Glutamatergic neuron (in vitro differentiated cells): ENCODE results near the gene GALNT3. TPM values are rescaled to one million over a fixed set of nuclear protein-coding genes. Genes with fewer than 3 reads are reported as not detected.

Experiments
- DNase-seq: peaks from one replicate; pipeline ENCODE4 v3.0.0; 2022
- H3K27ac Mint-ChIP-seq: one replicate; pipeline ENCODE4 v1.8.0; 2020; ENCODE audit warnings: mild to moderate bottlenecking, mixed read lengths, inconsistent platforms; ENCODE audit not compliant: unreplicated experiment
- H3K27me3 Mint-ChIP-seq: one replicate; pipeline ENCODE4 v1.8.0; 2020; ENCODE audit warnings: mild to moderate bottlenecking, moderate library complexity, mixed read lengths, inconsistent platforms; ENCODE audit not compliant: unreplicated experiment
- H3K36me3 Mint-ChIP-seq: one replicate; pipeline ENCODE4 v1.8.0; 2020; ENCODE audit warnings: mild to moderate bottlenecking, mixed read lengths, inconsistent platforms; ENCODE audit not compliant: unreplicated experiment
- H3K4me1 Mint-ChIP-seq: one replicate; pipeline ENCODE4 v1.8.0; 2020; ENCODE audit warnings: mild to moderate bottlenecking, low read depth, mixed read lengths, inconsistent platforms; ENCODE audit not compliant: unreplicated experiment
- H3K4me3 Mint-ChIP-seq: one replicate; pipeline ENCODE4 v1.8.0; 2020; ENCODE audit warnings: mild to moderate bottlenecking, mixed read lengths, inconsistent platforms; ENCODE audit not compliant: unreplicated experiment
- H3K9me3 Mint-ChIP-seq: one replicate; pipeline ENCODE4 v1.8.0; 2020; ENCODE audit warnings: mild to moderate bottlenecking, moderate library complexity, mixed read lengths, inconsistent platforms; ENCODE audit not compliant: unreplicated experiment
- CTCF ChIP-seq: fragments of 200-600 bp; sonication (generic); IDR thresholded peaks from one replicate; pipeline ENCODE4 v1.5.0; 2021; ENCODE audit not compliant: partially characterized antibody, unreplicated experiment
- total RNA-seq: library from RNA; stranded (reverse); fragmentation: NEBNext Ultra II Directional; extraction: Animal tissue kit (Norgen Biotek cat#: 25700); gene quantifications from one replicate; pipeline ENCODE4 v1.2.1, GENCODE V29; 2021; ENCODE audit not compliant: unreplicated experiment

The GALNT3 gene
- total RNA-seq, 1 donor from 2014 or later = 1.3 TPM

- no peak for TF ChIP-seq CTCF
- peaks cover 4% of the 10 kb centered on the region for H3K9me3 Mint-ChIP-seq
- H3K4me3 Mint-ChIP-seq = no peak overlapping the region
- peaks cover 5% of the 10 kb centered on the region for H3K27me3 Mint-ChIP-seq
- no peaks in the 10 kb centered on the region for H3K36me3 Mint-ChIP-seq
- H3K27ac Mint-ChIP-seq = no peak overlapping the region
- H3K4me1 Mint-ChIP-seq = peaks cover 5% of the 10 kb centered on the region
- DNase-seq = no peak
Observed at GRCh38 chr2:165796129-165796528, 2.1 kb upstream of the GALNT3 start.

- peaks cover 5% of the 10 kb centered on the region for H3K27me3 Mint-ChIP-seq
- H3K4me1 Mint-ChIP-seq = peaks cover 5% of the 10 kb centered on the region
- DNase-seq = no peak
- no peak for TF ChIP-seq CTCF
- H3K9me3 Mint-ChIP-seq = peaks cover 4% of the 10 kb centered on the region
- no peaks in the 10 kb centered on the region for H3K36me3 Mint-ChIP-seq
- no peak overlapping the region for H3K27ac Mint-ChIP-seq
- H3K4me3 Mint-ChIP-seq = peak overlapping the region; percentile 18
Observed at GRCh38 chr2:165795011-165795410, 964 bp upstream of the GALNT3 start.

GRCh38 chr2:165794536-165794928 is 485 bp upstream of the GALNT3 start:
- DNase-seq = peak; percentile 15
- Mint-ChIP-seq H3K4me1 (peaks cover 5% of the 10 kb centered on the region), H3K27ac (no peak overlapping the region), H3K4me3 (peak overlapping the region; percentile 79), H3K36me3 (no peaks in the 10 kb centered on the region), H3K27me3 (peaks cover 5% of the 10 kb centered on the region), H3K9me3 (peaks cover 4% of the 10 kb centered on the region)
- TF ChIP-seq CTCF = no peak

- peaks cover 5% of the 10 kb centered on the region for H3K27me3 Mint-ChIP-seq
Observed at GRCh38 chr2:165793161-165793778, 777 bp downstream of the GALNT3 start.

GRCh38 chr2:165792104-165792454 is 2.0 kb downstream of the GALNT3 start:
- Mint-ChIP-seq H3K9me3 (peaks cover 4% of the 10 kb centered on the region), H3K27ac (no peak overlapping the region), H3K4me1 (peaks cover 5% of the 10 kb centered on the region), H3K27me3 (peaks cover 5% of the 10 kb centered on the region), H3K4me3 (no peak overlapping the region), H3K36me3 (no peaks in the 10 kb centered on the region)
- DNase-seq = no peak
- TF ChIP-seq CTCF = no peak

More at GRCh38 chr2:165793161-165793778, 777 bp downstream of the GALNT3 start:
- peak; percentile 23 for DNase-seq
- peaks cover 5% of the 10 kb centered on the region for H3K4me1 Mint-ChIP-seq
- H3K4me3 Mint-ChIP-seq = peak overlapping the region; percentile 96
- H3K27ac Mint-ChIP-seq = no peak overlapping the region
- TF ChIP-seq CTCF = no peak
- no peaks in the 10 kb centered on the region for H3K36me3 Mint-ChIP-seq
- peaks cover 4% of the 10 kb centered on the region for H3K9me3 Mint-ChIP-seq
